HG03280 (cell line): ENCODE measurements around the gene ALG1L2.
"Not testable (repeated sequence)": the region's sequence is repeated elsewhere in the genome, so short reads cannot be mapped to it uniquely, and the experiment has no call there.

ENCODE experiments used
- ATAC-seq: cut with Tn5 transposase; IDR thresholded peaks from one replicate; pipeline ENCODE4 v1.9.1; 2021; ENCODE audit warnings: mild to moderate bottlenecking, moderate library complexity; ENCODE audit not compliant: unreplicated experiment

Gene ALG1L2

GRCh38 chr3:130081351-130081881 lies at the start of gene ALG1L2:
Gene ALG1L2, plus strand, starts transcription at chr3:130081831. Its CDS starts 186 bp downstream, at chr3:130082017.
- no peak for ATAC-seq

GRCh38 chr3:130037126-130037815 lies 44.4 kb upstream of the ALG1L2 start:
- ATAC-seq: not testable (repeated sequence)

GRCh38 chr3:130042736-130043135 lies 38.9 kb upstream of the ALG1L2 start:
- ATAC-seq: not testable (repeated sequence)

- not testable (repeated sequence) for ATAC-seq
These were observed 38.0 kb upstream of the ALG1L2 start for GRCh38 chr3:130043658-130044057.

- ATAC-seq: no peak
These were observed 37.3 kb upstream of the ALG1L2 start for GRCh38 chr3:130044370-130044769.

GRCh38 chr3:130048726-130049125 lies 32.9 kb upstream of the ALG1L2 start:
- no peak for ATAC-seq

GRCh38 chr3:130052366-130052765 lies 29.3 kb upstream of the ALG1L2 start:
- not testable (repeated sequence) for ATAC-seq

GRCh38 chr3:130052965-130053364 lies 28.7 kb upstream of the ALG1L2 start:
- not testable (repeated sequence) for ATAC-seq

GRCh38 chr3:130057536-130058266 lies 23.9 kb upstream of the ALG1L2 start:
- not testable (repeated sequence) for ATAC-seq

GRCh38 chr3:130058267-130058657 lies 23.4 kb upstream of the ALG1L2 start:
- ATAC-seq: not testable (repeated sequence)

GRCh38 chr3:130058716-130059115 lies 22.9 kb upstream of the ALG1L2 start:
- ATAC-seq: not testable (repeated sequence)

- ATAC-seq: not testable (repeated sequence)
These were observed 22.5 kb upstream of the ALG1L2 start for GRCh38 chr3:130059162-130059561.

- ATAC-seq: no peak
These were observed 8.0 kb upstream of the ALG1L2 start for GRCh38 chr3:130073582-130073981.

- ATAC-seq: no peak
These were observed 4.0 kb upstream of the ALG1L2 start for GRCh38 chr3:130077636-130078035.

GRCh38 chr3:130083363-130084090 lies 1.9 kb downstream of the ALG1L2 start:
- not testable (repeated sequence) for ATAC-seq

- ATAC-seq: no peak
These were observed 2.9 kb downstream of the ALG1L2 start for GRCh38 chr3:130084436-130084980.

- no peak for ATAC-seq
These were observed 4.2 kb downstream of the ALG1L2 start for GRCh38 chr3:130085881-130086280.

GRCh38 chr3:130086628-130087027 lies 5.0 kb downstream of the ALG1L2 start:
- ATAC-seq: not testable (repeated sequence)

GRCh38 chr3:130088061-130088460 lies 6.4 kb downstream of the ALG1L2 start:
- no peak for ATAC-seq

GRCh38 chr3:130090681-130091080 lies 9.1 kb downstream of the ALG1L2 start:
- not testable (repeated sequence) for ATAC-seq

- ATAC-seq: no peak
These were observed 10.3 kb downstream of the ALG1L2 start for GRCh38 chr3:130091958-130092357.
